ENCODE measurements around the gene TMEM167B. TPM values are rescaled to one million over a fixed set of nuclear protein-coding genes. Genes with fewer than 3 reads are reported as not detected.

The TMEM167B gene
- total RNA-seq, 2 experiments from 2014 or later, result 21.8 to 23.4 TPM

GRCh38 chr1:109089242-109090015 is 1.1 kb upstream of the TMEM167B start:
- Mint-ChIP-seq H3K4me3 (peak overlapping the region; percentile 96), H3K9me3 (peaks cover 3% of the 10 kb centered on the region), H3K4me1 (ENCODE audit: low read depth) (peaks cover 20% of the 10 kb centered on the region), H3K27me3 (no peaks in the 10 kb centered on the region), H3K36me3 (ENCODE audit: low read depth) (peaks cover 26% of the 10 kb centered on the region), H3K27ac (peak overlapping the region; percentile 57)
- TF ChIP-seq, protein P1, sequence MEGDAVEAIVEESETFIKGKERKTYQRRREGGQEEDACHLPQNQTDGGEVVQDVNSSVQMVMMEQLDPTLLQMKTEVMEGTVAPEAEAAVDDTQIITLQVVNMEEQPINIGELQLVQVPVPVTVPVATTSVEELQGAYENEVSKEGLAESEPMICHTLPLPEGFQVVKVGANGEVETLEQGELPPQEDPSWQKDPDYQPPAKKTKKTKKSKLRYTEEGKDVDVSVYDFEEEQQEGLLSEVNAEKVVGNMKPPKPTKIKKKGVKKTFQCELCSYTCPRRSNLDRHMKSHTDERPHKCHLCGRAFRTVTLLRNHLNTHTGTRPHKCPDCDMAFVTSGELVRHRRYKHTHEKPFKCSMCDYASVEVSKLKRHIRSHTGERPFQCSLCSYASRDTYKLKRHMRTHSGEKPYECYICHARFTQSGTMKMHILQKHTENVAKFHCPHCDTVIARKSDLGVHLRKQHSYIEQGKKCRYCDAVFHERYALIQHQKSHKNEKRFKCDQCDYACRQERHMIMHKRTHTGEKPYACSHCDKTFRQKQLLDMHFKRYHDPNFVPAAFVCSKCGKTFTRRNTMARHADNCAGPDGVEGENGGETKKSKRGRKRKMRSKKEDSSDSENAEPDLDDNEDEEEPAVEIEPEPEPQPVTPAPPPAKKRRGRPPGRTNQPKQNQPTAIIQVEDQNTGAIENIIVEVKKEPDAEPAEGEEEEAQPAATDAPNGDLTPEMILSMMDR (IDR thresholded peaks at IDR 0.05), result peak; percentile 62
- DNase-seq (peak; percentile 60), ATAC-seq (no peak)
- ChIA-PET CTCF (interaction anchor here (0.8 to 3.2 kb wide), 8 partner anchors 7 to 112 kb away, joined by 3 to 25 read pairs (median 4); partner anchors contain the start of gene WDR47), POLR2A (interaction anchor here (0.6 to 3.3 kb wide), 4 partner anchors 7 to 1662 kb away, joined by 3 to 47 read pairs (median 4); partner anchors contain the start of gene TAF13)
- intact Hi-C loops (cut with micrococcal nuclease), result no loop called here

- CTCF ChIA-PET, result interaction anchor here (1.0 to 3.2 kb wide), 8 partner anchors 8 to 307 kb away, joined by 3 to 25 read pairs (median 3); partner anchors contain the start of gene TAF13
- intact Hi-C loops (cut with micrococcal nuclease), result no loop called here
- peak overlapping the region; percentile 96 for H3K4me3 Mint-ChIP-seq
- H3K9me3 Mint-ChIP-seq, result peaks cover 3% of the 10 kb centered on the region
- DNase-seq (peak; percentile 47), ATAC-seq (peak; percentile 64)
- POLR2A ChIA-PET, result interaction anchor here (0.8 to 3.3 kb wide), 8 partner anchors 9 to 529 kb away, joined by 3 to 47 read pairs (median 3); partner anchors contain the start of genes CLCC1 and TAF13
- peaks cover 24% of the 10 kb centered on the region for H3K4me1 Mint-ChIP-seq (ENCODE audit: low read depth)
- no peaks in the 10 kb centered on the region for H3K27me3 Mint-ChIP-seq
- TF ChIP-seq, protein P1 (IDR thresholded peaks at IDR 0.05), result no peak
- H3K36me3 Mint-ChIP-seq (ENCODE audit: low read depth), result peaks cover 30% of the 10 kb centered on the region
- H3K27ac Mint-ChIP-seq, result peak overlapping the region; percentile 97
These were observed 694 bp downstream of the TMEM167B start for GRCh38 chr1:109091078-109091838.

GRCh38 chr1:109091839-109092193 is 1.3 kb downstream of the TMEM167B start:
- H3K4me1 Mint-ChIP-seq (ENCODE audit: low read depth), result peaks cover 24% of the 10 kb centered on the region
- H3K27ac Mint-ChIP-seq, result peak overlapping the region; percentile 97
- CTCF ChIA-PET, result interaction anchor here (0.6 to 3.2 kb wide), 7 partner anchors 9 to 307 kb away, joined by 3 to 25 read pairs (median 3); partner anchors contain the start of gene TAF13

DNA sequence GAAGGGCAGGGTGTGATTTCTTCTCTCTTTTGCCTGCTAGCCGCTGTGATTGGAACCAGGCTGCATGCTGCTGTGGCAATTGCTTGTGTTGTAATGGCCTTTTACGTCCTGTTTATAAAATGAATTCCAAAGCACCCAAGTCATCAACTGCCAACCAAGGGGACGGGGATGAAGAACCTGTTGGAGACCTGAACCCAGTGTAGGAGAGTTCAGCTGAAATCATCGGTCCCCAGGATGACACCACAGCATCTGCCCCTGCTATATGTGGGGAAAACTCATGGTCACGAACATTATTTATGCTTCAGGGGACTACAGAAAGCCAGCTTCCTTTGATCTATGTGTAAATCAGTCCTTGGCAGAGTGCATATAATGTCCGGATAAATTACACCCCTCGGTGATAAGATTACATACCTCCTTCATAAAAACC is 3.8 kb downstream of the TMEM167B start:
- POLR2A ChIA-PET, result no interaction called here
- DNase-seq (no peak), ATAC-seq (no peak)
- no peaks in the 10 kb centered on the region for H3K9me3 Mint-ChIP-seq
- H3K4me3 Mint-ChIP-seq, result no peak overlapping the region
- H3K36me3 Mint-ChIP-seq (ENCODE audit: low read depth), result peaks cover 27% of the 10 kb centered on the region
- H3K27ac Mint-ChIP-seq, result peak overlapping the region; percentile 2
- intact Hi-C loops (cut with micrococcal nuclease), result no loop called here
- CTCF ChIA-PET, result interaction anchor here (0.8 kb wide), 1 partner anchor 19 kb away, joined by 3 read pairs; no protein-coding TSS in a partner anchor
- H3K27me3 Mint-ChIP-seq, result no peaks in the 10 kb centered on the region
- H3K4me1 Mint-ChIP-seq (ENCODE audit: low read depth), result peaks cover 24% of the 10 kb centered on the region
- TF ChIP-seq, protein P1 (IDR thresholded peaks at IDR 0.05), result no peak

More at GRCh38 chr1:109091839-109092193, 1.3 kb downstream of the TMEM167B start:
- ATAC-seq, result no peak
- peaks cover 30% of the 10 kb centered on the region for H3K36me3 Mint-ChIP-seq (ENCODE audit: low read depth)
- peaks cover 3% of the 10 kb centered on the region for H3K9me3 Mint-ChIP-seq
- POLR2A ChIA-PET, result interaction anchor here (0.6 to 3.3 kb wide), 7 partner anchors 9 to 528 kb away, joined by 3 to 47 read pairs (median 4); partner anchors contain the start of gene CLCC1
- DNase-seq, result no peak
- peak overlapping the region; percentile 96 for H3K4me3 Mint-ChIP-seq
- intact Hi-C loops (cut with micrococcal nuclease), result no loop called here
- no peaks in the 10 kb centered on the region for H3K27me3 Mint-ChIP-seq
- TF ChIP-seq, protein P1 (IDR thresholded peaks at IDR 0.05), result no peak

All from activated CD8-positive, alpha-beta T cell treated with anti-CD3 and anti-CD28 coated beads for 36 hours (primary cell).